ENCODE results near the gene RTN3.
"Not testable (repeated sequence)": the region's sequence is repeated elsewhere in the genome, so short reads cannot be mapped to it uniquely, and the experiment has no call there.

RTN3 gene

GRCh38 chr11:63683133-63683991 lies 2.1 kb downstream of the RTN3 start:
- TF ChIP-seq CTCF (IDR thresholded peaks at IDR 0.05; ENCODE audit: low read depth, low read length) = no peak
- peak in 1 of 2 donors; percentile 60 for DNase-seq (ENCODE audit: low read depth in 2 of 2)
- H3K4me3 ChIP-seq (replicated peaks in 1 of 2; ENCODE audit: low read depth in 2 of 2, low read length in 2 of 2) = peak overlapping the region; percentile 96 to 97

GRCh38 chr11:63685158-63685721 lies 3.9 kb downstream of the RTN3 start:
- not testable (repeated sequence) for DNase-seq (ENCODE audit: low read depth in 2 of 2); H3K4me3 ChIP-seq (replicated peaks in 1 of 2; ENCODE audit: low read depth in 2 of 2, low read length in 2 of 2)

- no peak for DNase-seq (ENCODE audit: low read depth in 2 of 2)
- no peak for TF ChIP-seq CTCF (IDR thresholded peaks at IDR 0.05; ENCODE audit: low read depth, low read length)
- H3K4me3 ChIP-seq (replicated peaks in 1 of 2; ENCODE audit: low read depth in 2 of 2, low read length in 2 of 2) = no peak overlapping the region
These were observed 5.6 kb downstream of the RTN3 start for GRCh38 chr11:63686926-63687325.

GRCh38 chr11:63687845-63688244 lies 6.5 kb downstream of the RTN3 start:
- no peak for TF ChIP-seq CTCF (IDR thresholded peaks at IDR 0.05; ENCODE audit: low read depth, low read length)
- no peak for DNase-seq (ENCODE audit: low read depth in 2 of 2)

GRCh38 chr11:63694596-63694995 lies 13.3 kb downstream of the RTN3 start:
- TF ChIP-seq CTCF (IDR thresholded peaks at IDR 0.05; ENCODE audit: low read depth, low read length) = no peak
- DNase-seq (ENCODE audit: low read depth in 2 of 2) = no peak
- H3K4me3 ChIP-seq (replicated peaks in 1 of 2; ENCODE audit: low read depth in 2 of 2, low read length in 2 of 2) = no peak overlapping the region

More at GRCh38 chr11:63687845-63688244, 6.5 kb downstream of the RTN3 start:
- H3K4me3 ChIP-seq (replicated peaks in 1 of 2; ENCODE audit: low read depth in 2 of 2, low read length in 2 of 2) = no peak overlapping the region

- TF ChIP-seq CTCF (IDR thresholded peaks at IDR 0.05; ENCODE audit: low read depth, low read length) = no peak
- no peak overlapping the region for H3K4me3 ChIP-seq (replicated peaks in 1 of 2; ENCODE audit: low read depth in 2 of 2, low read length in 2 of 2)
- peak in 1 of 2 donors; percentile 28 for DNase-seq (ENCODE audit: low read depth in 2 of 2)
These were observed 17.9 kb downstream of the RTN3 start for GRCh38 chr11:63698976-63699733.

GRCh38 chr11:63699896-63700295 lies 18.6 kb downstream of the RTN3 start:
- DNase-seq (ENCODE audit: low read depth in 2 of 2) = no peak
- TF ChIP-seq CTCF (IDR thresholded peaks at IDR 0.05; ENCODE audit: low read depth, low read length) = no peak
- H3K4me3 ChIP-seq (replicated peaks in 1 of 2; ENCODE audit: low read depth in 2 of 2, low read length in 2 of 2) = no peak overlapping the region

Data from cardiac fibroblast (primary cell).